Stimulated activated CD8-positive, alpha-beta memory T cell treated with anti-CD3 and anti-CD28 coated beads, Interleukin-12 subunit alpha, Interleukin-12 subunit beta, amount 100 ng/mL, for 24 hours (primary cell): ENCODE data around the gene ARAP1.
A peak's percentile ranks its signal among the peaks of the same experiment; 100 is the strongest.

ENCODE experiments used
- DNase-seq: peaks from one replicate; pipeline ENCODE4 v3.0.0-alpha.2; 2020; ENCODE audit errors: extremely low read depth

The ARAP1 gene

GRCh38 chr11:72685560-72686480 is 66.4 kb downstream of the ARAP1 start:
- DNase-seq: peak; percentile 30

GRCh38 chr11:72684236-72684912 is 67.8 kb downstream of the ARAP1 start:
- DNase-seq: no peak

- no peak for DNase-seq
Observed at GRCh38 chr11:72683782-72684200, 68.4 kb downstream of the ARAP1 start.

- no peak for DNase-seq
Observed at GRCh38 chr11:72682858-72683243, 69.4 kb downstream of the ARAP1 start.

- DNase-seq: no peak
Observed at GRCh38 chr11:72682238-72682857, 69.9 kb downstream of the ARAP1 start.

- no peak for DNase-seq
Observed at GRCh38 chr11:72681226-72682153, 70.7 kb downstream of the ARAP1 start.

- DNase-seq: no peak
Observed at GRCh38 chr11:72680624-72681158, 71.5 kb downstream of the ARAP1 start.

- DNase-seq: no peak
Observed at GRCh38 chr11:72679869-72680268, 72.3 kb downstream of the ARAP1 start.

DNA sequence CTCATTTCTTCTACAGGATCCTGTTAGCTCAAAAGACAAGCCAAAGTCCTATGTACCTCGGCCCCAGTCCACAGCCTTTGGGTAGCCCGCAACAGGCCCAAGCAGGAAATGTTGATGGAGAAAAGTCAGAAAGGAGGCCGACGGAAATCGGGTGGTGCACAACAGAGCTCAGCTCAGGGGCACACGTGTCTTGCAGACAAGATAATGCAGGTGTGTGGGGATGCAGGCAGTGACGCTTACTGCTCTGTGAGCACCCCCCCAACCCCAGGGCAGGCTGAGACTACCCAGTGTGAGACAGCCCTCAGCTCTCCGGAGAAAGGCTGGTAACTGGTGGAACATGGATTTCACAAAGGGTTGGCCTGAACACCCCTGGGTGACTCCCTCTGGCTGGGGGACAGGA is 73.7 kb downstream of the ARAP1 start:
- DNase-seq: no peak

DNA sequence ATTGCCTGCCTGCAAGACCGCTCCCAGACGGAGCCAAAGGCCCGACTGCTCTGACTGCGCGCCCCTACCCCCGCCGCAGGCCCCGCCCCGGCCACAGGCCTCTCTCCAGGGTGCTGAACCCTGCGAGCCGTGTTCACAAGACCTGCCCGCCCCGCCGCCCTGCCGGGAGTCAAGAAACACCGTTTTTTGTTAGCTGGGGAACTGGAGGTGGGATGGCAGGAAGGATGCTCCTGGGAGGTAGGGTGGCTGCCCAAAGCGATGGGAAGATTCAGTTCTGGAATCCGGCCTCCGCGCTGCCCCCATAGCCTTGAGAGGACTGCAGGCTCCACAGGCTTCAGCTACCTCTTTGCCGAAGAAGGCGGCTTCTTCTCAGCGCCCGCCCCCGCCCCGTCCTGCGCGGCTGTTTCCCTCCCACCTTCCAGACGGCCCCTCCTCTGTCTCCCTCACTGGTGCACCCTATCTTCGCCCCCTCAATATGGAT is 75.3 kb downstream of the ARAP1 start:
- DNase-seq: peak; percentile 30

DNA sequence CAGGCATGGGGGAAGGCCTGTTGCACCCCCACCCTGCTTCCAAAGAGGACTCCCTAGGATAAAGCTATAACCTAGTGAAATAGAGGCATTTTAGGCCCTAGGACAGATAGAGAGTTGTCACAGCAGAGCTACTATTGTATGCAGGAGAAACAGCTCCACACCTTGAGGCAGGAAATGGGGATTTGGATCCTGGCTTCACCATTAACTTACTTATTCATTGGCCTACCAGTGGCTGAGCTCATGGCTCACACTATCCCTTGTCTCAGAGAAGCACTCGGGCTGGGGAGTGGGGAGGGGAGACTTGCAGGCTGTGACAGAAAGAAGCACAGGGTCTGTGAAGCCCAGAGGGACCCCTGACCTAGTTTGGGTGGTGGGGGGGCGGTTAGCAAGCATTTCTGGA is 77.0 kb downstream of the ARAP1 start:
- no peak for DNase-seq

DNA sequence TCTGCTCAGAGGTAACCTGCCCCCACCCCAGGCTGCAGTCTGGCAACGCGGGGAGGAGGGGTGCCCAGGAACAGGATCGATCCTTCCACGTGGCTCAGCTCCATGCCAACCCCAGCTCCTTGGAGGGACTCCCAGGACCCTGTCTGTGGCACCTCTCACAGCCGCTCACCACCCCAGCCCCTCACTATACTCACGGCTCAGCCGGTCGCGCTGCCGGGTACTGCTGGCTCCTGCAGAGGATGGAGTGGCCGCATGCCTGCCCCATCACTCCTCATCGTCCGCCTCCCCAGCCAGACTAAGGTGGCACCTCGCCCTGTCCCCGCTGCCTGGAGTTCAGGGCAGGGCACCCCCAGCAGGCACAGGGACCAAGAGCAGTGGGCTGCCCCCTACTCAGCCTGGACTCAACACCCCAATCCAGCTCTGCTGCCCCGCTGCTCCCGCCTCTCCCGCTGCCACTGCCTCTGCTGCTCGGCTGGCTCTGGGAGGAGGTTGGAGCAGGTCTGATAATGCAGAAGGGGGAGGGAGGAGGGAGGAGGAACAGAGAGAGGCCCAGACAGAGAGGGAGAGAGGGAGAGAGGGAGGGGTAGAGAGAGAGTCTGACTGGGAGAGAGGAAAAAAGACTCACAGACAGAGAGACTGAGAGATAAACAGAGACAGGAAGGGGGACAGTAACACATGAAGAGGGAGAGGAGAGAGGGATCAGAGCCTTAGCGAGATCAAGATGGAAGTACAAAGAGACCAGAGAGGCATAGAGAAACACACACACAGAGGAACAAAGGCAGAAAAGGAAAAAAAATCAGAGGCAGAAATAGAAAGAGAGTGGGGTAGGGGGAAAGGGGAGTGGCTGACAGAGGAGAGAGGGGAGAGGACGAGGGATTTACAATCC is 78.0 kb downstream of the ARAP1 start, which contains the start of gene PDE2A:
TSS of gene PDE2A (minus strand) at position 480 of the 886 bp plus-strand sequence. CDS start at position 265, 215 bp downstream.
- no peak for DNase-seq

GRCh38 chr11:72673284-72673942 is 78.8 kb downstream of the ARAP1 start:
- no peak for DNase-seq

DNA sequence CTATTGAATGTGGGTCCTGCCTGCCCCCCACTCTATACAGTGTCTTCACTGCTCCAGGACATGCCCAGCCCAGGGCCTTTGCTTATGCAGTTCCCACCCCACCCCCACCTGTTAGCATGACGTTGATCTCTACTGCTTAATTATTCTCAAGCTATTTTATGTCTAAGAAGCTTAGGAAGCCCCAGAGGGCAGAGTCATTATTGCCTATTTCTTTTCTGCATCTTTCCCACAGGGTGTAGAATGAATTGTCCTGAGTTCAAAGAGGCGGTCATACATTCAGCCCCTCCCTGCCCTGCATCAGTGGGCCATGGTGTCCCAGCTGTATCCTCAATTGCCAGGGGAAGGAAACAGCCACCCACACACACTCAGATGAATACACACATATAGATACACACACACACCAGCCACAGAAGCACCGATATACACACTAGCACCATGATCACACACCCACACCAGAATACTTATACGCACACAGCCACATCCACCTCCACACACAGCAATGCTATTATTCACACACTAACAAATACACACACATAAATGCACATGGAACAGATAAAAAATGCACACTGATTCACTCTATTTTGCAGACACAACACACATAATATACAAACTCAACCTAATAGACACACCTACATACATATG is 79.5 kb downstream of the ARAP1 start:
- DNase-seq: no peak

DNA sequence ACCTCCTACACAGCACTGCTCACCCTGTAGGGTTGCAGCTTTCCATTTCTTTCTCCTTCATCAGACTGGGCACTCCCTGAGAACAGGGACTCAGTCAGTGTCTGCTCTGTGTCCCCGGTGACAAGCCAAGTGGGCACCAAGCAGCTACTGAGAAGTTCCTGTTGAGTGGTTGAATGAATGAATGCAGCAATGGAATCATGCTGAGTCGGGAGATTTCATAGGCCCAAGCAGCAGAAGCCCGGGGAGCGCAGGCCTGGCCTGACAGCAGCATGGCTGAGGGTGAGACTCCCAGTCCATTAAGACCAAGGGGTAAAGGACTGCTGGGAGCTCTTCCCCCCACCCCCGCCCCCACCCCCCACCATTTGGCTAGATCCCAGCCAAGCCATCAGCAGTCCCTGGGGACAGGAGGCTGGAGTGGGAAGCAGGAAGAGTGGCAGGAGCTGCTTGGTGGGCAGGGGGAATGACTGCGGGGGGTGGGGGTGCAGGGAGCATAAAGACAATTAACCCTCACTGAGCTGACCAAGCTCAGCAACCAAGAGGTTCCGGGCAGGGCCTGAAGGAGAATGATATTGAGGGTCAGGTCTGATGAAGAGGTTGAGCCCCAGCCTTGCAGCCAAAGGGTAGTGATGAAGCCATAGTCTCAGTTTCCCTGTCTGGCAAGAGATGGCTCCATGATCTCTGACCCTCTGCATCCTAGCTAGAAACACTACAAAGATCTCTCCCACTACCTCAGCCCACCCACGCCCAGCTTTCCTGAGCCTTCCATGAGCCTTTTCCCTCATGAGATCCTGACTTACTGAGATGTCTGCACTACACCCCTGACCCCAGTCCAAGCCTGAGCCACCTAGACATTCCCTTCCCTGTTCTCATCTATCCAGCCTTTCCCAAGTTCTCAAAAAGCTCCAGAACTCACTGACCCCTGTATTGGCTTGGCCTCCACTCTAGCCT is 80.8 kb downstream of the ARAP1 start:
- no peak for DNase-seq

DNA sequence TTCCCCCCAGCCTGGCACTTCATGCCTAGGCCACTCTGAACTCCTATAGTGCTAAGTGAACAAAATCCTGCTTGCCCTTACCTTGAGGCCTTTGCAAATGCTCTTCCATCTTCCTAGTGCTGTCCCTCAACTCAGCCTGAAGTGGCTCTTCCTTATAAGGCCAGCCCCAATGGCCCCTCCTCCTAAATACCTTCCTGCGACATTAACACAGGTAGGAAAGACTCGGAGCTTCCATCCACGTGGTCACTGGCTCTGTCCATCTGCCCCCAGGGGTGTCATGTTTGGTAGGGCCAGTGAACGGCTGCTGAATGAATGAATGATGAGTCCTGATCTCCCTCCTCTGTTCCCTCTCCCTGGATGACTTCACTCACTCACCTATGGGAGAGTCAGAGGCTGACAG is 82.2 kb downstream of the ARAP1 start:
- no peak for DNase-seq

DNA sequence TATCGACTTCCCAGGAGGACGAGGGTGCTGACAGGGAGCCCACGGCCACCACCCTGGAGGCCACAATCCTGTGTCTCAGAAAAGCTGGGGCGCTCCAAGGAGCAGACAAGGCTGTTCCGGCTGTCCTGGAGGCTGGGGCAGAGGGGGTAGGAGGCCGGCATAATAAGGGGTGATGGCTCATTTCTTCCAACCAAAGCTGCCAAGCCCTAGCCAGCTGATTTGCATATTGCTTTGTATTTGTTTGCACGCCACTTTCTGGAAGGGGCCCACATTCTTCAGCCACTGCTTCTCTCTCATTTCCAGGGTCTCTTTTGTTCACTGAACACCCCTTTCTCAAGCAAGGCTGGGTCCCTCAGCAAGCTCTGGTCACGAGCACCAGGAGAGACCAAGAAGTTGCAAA is 82.7 kb downstream of the ARAP1 start:
- DNase-seq: no peak
